Measurements from ENCODE around the gene LRRC23. TPM values are rescaled to one million over a fixed set of nuclear protein-coding genes. Genes with fewer than 3 reads are reported as not detected.

LRRC23 gene
- total and polyA plus RNA-seq, 12 donors, result 6.9 to 29.0 (median 13.1) TPM

- no peaks in the 10 kb centered on the region for H3K9me3 ChIP-seq (replicated peaks in 1 of 3)
- peaks cover 6 to 12% of the 10 kb centered on the region in 2 donors for H3K4me1 ChIP-seq (replicated peaks in 1 of 2)
- peak overlapping the region in 2 of 5 donors; percentile 76 to 85 for H3K27ac ChIP-seq
- H3K27me3 ChIP-seq, result no peaks in the 10 kb centered on the region
- WGBS, 4 donors, result 27 to 40% (median 31%) methylated on average over 27 to 29 of the region's 29 CpGs
- peak in 1 of 7 donors; percentile 18 for DNase-seq
- intact Hi-C loops (cut with DNase I), result no loop called here
- TF ChIP-seq CTCF (IDR thresholded peaks at IDR 0.05), result no peak
- H3K4me3 ChIP-seq, result peak overlapping the region; percentile 24 to 69 (median 41)
- peaks cover 0 to 5% of the 10 kb centered on the region in 2 donors for H3K36me3 ChIP-seq (replicated peaks in 1 of 2)
Observed at GRCh38 chr12:6914947-6915788, 10.5 kb downstream of the LRRC23 start.

- no peaks in the 10 kb centered on the region for H3K9me3 ChIP-seq (replicated peaks in 1 of 3)
- no peak for DNase-seq
- TF ChIP-seq POLR2A (IDR thresholded peaks at IDR 0.05) (no peak), CTCF (IDR thresholded peaks at IDR 0.05) (no peak)
- H3K4me3 ChIP-seq, result no peak overlapping the region
- H3K4me1 ChIP-seq (replicated peaks in 1 of 2), result peaks cover 6 to 12% of the 10 kb centered on the region in 2 donors
- peaks cover 0 to 5% of the 10 kb centered on the region in 2 donors for H3K36me3 ChIP-seq (replicated peaks in 1 of 2)
- no peak overlapping the region for H3K27ac ChIP-seq
- WGBS, 4 donors, result 81 to 86% (median 82%) methylated on average over 11 to 14 of the region's 14 CpGs
- H3K27me3 ChIP-seq, result no peaks in the 10 kb centered on the region
- intact Hi-C loops (cut with DNase I), result no loop called here
Observed at GRCh38 chr12:6915789-6916285, 11.2 kb downstream of the LRRC23 start.

GRCh38 chr12:6916426-6917200 is 12.0 kb downstream of the LRRC23 start:
- no peak for DNase-seq
- 92 to 97% (median 94%) methylated on average over 11 of the region's 11 CpGs for WGBS, 4 donors
- Histone ChIP-seq H3K27ac (no peak overlapping the region), H3K4me3 (no peak overlapping the region), H3K9me3 (replicated peaks in 1 of 3) (no peaks in the 10 kb centered on the region), H3K27me3 (no peaks in the 10 kb centered on the region), H3K36me3 (replicated peaks in 1 of 2) (peaks cover 0 to 5% of the 10 kb centered on the region in 2 donors), H3K4me1 (replicated peaks in 1 of 2) (peaks cover 6 to 12% of the 10 kb centered on the region in 2 donors)
- TF ChIP-seq POLR2A (IDR thresholded peaks at IDR 0.05) (no peak), CTCF (IDR thresholded peaks at IDR 0.05) (no peak)
- intact Hi-C loops (cut with DNase I), result no loop called here

All from adrenal gland (tissue), 12 donors.